DOHH2 (cell line): Measurements from ENCODE around the gene LACTB.

Experiments
- EZH2phosphoT487 ChIP-seq: fragments of 200-600 bp; sonication (generic); IDR thresholded peaks from 2 replicates; pipeline ENCODE4 v1.6.1; 2017; ENCODE audit warnings: borderline replicate concordance, mild to moderate bottlenecking, antibody characterized with exemption, low read length, moderate library complexity, mixed read lengths
- TF ChIP-seq, protein P1 (sequence below): fragments of 200-600 bp; sonication (generic); IDR thresholded peaks from one replicate; pipeline ENCODE4 v1.5.1; 2014; ENCODE audit warnings: antibody characterized with exemption, mild to moderate bottlenecking, low read depth, low read length; ENCODE audit not compliant: poor library complexity, severe bottlenecking

DNA sequence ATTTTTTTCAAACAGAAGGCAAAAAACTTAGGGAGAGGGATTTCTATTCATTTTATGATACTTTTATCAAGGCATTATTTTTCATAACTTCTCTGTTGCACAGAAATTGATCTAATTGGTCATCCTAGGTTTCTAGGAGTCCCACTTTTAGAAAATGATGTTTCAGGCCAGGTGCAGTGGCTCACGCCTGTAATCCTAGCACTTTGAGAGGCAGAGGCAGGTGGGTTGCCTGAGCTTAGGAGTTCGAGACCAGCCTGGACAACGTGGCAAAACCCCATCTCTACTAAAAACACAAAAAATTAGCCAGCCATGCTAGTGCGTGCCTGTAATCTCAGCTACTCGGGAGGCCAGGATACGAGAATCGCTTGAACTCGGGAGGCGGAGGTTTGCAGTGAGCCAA, 2.8 kb downstream of the LACTB start:
- TF ChIP-seq, protein P1, sequence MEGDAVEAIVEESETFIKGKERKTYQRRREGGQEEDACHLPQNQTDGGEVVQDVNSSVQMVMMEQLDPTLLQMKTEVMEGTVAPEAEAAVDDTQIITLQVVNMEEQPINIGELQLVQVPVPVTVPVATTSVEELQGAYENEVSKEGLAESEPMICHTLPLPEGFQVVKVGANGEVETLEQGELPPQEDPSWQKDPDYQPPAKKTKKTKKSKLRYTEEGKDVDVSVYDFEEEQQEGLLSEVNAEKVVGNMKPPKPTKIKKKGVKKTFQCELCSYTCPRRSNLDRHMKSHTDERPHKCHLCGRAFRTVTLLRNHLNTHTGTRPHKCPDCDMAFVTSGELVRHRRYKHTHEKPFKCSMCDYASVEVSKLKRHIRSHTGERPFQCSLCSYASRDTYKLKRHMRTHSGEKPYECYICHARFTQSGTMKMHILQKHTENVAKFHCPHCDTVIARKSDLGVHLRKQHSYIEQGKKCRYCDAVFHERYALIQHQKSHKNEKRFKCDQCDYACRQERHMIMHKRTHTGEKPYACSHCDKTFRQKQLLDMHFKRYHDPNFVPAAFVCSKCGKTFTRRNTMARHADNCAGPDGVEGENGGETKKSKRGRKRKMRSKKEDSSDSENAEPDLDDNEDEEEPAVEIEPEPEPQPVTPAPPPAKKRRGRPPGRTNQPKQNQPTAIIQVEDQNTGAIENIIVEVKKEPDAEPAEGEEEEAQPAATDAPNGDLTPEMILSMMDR = no peak
- no peak for TF ChIP-seq EZH2phosphoT487
